ENCODE results near the gene DOCK1. TPM values are rescaled to one million over a fixed set of nuclear protein-coding genes. Genes with fewer than 3 reads are reported as not detected.

The DOCK1 gene
- total RNA-seq, 2 donors from 2014 or later = 72.4 to 89.3 TPM

- Histone ChIP-seq H3K9me3 (ENCODE audit: control insufficient read depth, low read length) (no peaks in the 10 kb centered on the region), H3K9ac (ENCODE audit: extremely low read depth, low read length, poor library complexity, severe bottlenecking) (no peak overlapping the region), H3K27ac (ENCODE audit: low read depth, low read length) (no peak overlapping the region), H3K27me3 (ENCODE audit: control insufficient read depth, insufficient read depth, low read length, poor library complexity, severe bottlenecking) (no peaks in the 10 kb centered on the region), H3K4me1 (ENCODE audit: control insufficient read depth, insufficient read depth, low read length) (no peaks in the 10 kb centered on the region), H3K36me3 (ENCODE audit: control insufficient read depth, insufficient read depth, low read length) (no peaks in the 10 kb centered on the region), H3K4me3 (ENCODE audit: low read length) (no peak overlapping the region)
- Mint-ChIP-seq H3K4me1 (no peaks in the 10 kb centered on the region), H3K4me3 (no peak overlapping the region), H3K36me3 (ENCODE audit: low read depth) (peaks cover 10% of the 10 kb centered on the region), H3K27ac (no peak overlapping the region), H3K27me3 (ENCODE audit: insufficient read depth) (no peaks in the 10 kb centered on the region), H3K9me3 (no peaks in the 10 kb centered on the region)
- WGBS, 2 experiments (ENCODE audit: insufficient coverage in 1 of 2, insufficient read length in 1 of 2) = 76 to 92% methylated on average over 2 to 3 of the region's 3 CpGs
- TF ChIP-seq, protein P1, sequence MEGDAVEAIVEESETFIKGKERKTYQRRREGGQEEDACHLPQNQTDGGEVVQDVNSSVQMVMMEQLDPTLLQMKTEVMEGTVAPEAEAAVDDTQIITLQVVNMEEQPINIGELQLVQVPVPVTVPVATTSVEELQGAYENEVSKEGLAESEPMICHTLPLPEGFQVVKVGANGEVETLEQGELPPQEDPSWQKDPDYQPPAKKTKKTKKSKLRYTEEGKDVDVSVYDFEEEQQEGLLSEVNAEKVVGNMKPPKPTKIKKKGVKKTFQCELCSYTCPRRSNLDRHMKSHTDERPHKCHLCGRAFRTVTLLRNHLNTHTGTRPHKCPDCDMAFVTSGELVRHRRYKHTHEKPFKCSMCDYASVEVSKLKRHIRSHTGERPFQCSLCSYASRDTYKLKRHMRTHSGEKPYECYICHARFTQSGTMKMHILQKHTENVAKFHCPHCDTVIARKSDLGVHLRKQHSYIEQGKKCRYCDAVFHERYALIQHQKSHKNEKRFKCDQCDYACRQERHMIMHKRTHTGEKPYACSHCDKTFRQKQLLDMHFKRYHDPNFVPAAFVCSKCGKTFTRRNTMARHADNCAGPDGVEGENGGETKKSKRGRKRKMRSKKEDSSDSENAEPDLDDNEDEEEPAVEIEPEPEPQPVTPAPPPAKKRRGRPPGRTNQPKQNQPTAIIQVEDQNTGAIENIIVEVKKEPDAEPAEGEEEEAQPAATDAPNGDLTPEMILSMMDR (conservative IDR thresholded peaks at IDR 0.05) = no peak
- DNase-seq = no peak
Observed at GRCh38 chr10:127242914-127243313, 337.7 kb downstream of the DOCK1 start.

- peaks cover 7% of the 10 kb centered on the region for H3K9me3 Mint-ChIP-seq
- H3K36me3 Mint-ChIP-seq (ENCODE audit: low read depth) = peaks cover 18% of the 10 kb centered on the region
- no peaks in the 10 kb centered on the region for H3K4me1 ChIP-seq (ENCODE audit: control insufficient read depth, insufficient read depth, low read length)
- H3K27ac Mint-ChIP-seq = no peak overlapping the region
- no peaks in the 10 kb centered on the region for H3K4me1 Mint-ChIP-seq
- H3K27me3 ChIP-seq (ENCODE audit: control insufficient read depth, insufficient read depth, low read length, poor library complexity, severe bottlenecking) = no peaks in the 10 kb centered on the region
- no peaks in the 10 kb centered on the region for H3K27me3 Mint-ChIP-seq (ENCODE audit: insufficient read depth)
- H3K9me3 ChIP-seq (ENCODE audit: control insufficient read depth, low read length) = peaks cover 5% of the 10 kb centered on the region
- peak; percentile 89 for DNase-seq
- H3K4me3 ChIP-seq (ENCODE audit: low read length) = no peak overlapping the region
- no peak overlapping the region for H3K4me3 Mint-ChIP-seq
- H3K27ac ChIP-seq (ENCODE audit: low read depth, low read length) = no peak overlapping the region
- no peak overlapping the region for H3K9ac ChIP-seq (ENCODE audit: extremely low read depth, low read length, poor library complexity, severe bottlenecking)
- 0 to 48% methylated on average over 1 to 3 of the region's 4 CpGs for WGBS, 2 experiments (ENCODE audit: insufficient coverage in 1 of 2, insufficient read length in 1 of 2)
- peaks cover 6% of the 10 kb centered on the region for H3K36me3 ChIP-seq (ENCODE audit: control insufficient read depth, insufficient read depth, low read length)
- TF ChIP-seq, protein P1 (conservative IDR thresholded peaks at IDR 0.05) = peak; percentile 92
Observed at GRCh38 chr10:127243490-127244272, 338.5 kb downstream of the DOCK1 start.

DNA sequence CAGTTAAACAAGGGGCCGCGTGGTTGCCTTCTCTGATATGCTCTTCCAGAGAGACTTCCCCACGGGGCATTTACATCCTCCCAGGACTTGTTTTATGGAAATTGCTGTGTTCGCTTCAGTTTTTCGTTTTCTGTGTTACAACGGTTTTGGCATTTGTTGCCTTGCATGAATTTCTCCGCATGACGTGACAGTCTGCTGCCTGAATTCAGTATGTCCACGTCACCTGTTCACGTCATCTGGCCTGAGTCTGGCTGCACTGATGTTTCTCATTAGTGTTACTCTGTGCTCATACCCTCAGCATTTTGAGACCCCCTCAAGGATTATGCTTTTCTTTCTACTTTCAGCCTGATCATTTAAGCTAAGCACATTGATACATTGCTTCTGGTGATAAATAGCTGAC is 340.2 kb downstream of the DOCK1 start:
- no peak overlapping the region for H3K4me3 ChIP-seq (ENCODE audit: low read length)
- Mint-ChIP-seq H3K27me3 (ENCODE audit: insufficient read depth) (no peaks in the 10 kb centered on the region), H3K4me3 (no peak overlapping the region), H3K4me1 (no peaks in the 10 kb centered on the region), H3K27ac (no peak overlapping the region), H3K9me3 (peaks cover 15% of the 10 kb centered on the region), H3K36me3 (ENCODE audit: low read depth) (peaks cover 33% of the 10 kb centered on the region)
- H3K27me3 ChIP-seq (ENCODE audit: control insufficient read depth, insufficient read depth, low read length, poor library complexity, severe bottlenecking) = no peaks in the 10 kb centered on the region
- TF ChIP-seq, protein P1 (conservative IDR thresholded peaks at IDR 0.05) = no peak
- WGBS, 2 experiments (ENCODE audit: insufficient coverage in 1 of 2, insufficient read length in 1 of 2) = 87 to 88% methylated on average over 10 of the region's 10 CpGs
- DNase-seq = no peak
- no peak overlapping the region for H3K9ac ChIP-seq (ENCODE audit: extremely low read depth, low read length, poor library complexity, severe bottlenecking)
- H3K36me3 ChIP-seq (ENCODE audit: control insufficient read depth, insufficient read depth, low read length) = peaks cover 14% of the 10 kb centered on the region
- H3K4me1 ChIP-seq (ENCODE audit: control insufficient read depth, insufficient read depth, low read length) = no peaks in the 10 kb centered on the region
- peaks cover 8% of the 10 kb centered on the region for H3K9me3 ChIP-seq (ENCODE audit: control insufficient read depth, low read length)
- H3K27ac ChIP-seq (ENCODE audit: low read depth, low read length) = no peak overlapping the region

All from endodermal cell (in vitro differentiated cells).